Naive B cell (primary cell): ENCODE results near the gene GNAI3. TPM values are rescaled to one million over a fixed set of nuclear protein-coding genes. Genes with fewer than 3 reads are reported as not detected.
A peak's percentile ranks its signal among the peaks of the same experiment; 100 is the strongest.

Source experiments
- ATAC-seq, 2 donors: fragments of 150-1000 bp; cut with Tn5 transposase; 2 replicates each; pipeline ENCODE4 v1.10.0; 2021; ENCODE audit warnings: low read depth in 2 of 2, mild to moderate bottlenecking in 2 of 2, moderate library complexity in 2 of 2
- DNase-seq: peaks from one replicate; pipeline ENCODE4 v3.0.0; 2022
- H3K27ac Mint-ChIP-seq, 6 donors: one replicate each; pipeline ENCODE4 v1.8.0; 2020 to 2022; ENCODE audit warnings: mild to moderate bottlenecking in 6 of 6, mixed read lengths in 6 of 6, moderate library complexity in 5 of 6, inconsistent platforms in 2 of 6
- H3K27me3 Mint-ChIP-seq, 3 donors: one replicate each; pipeline ENCODE4 v1.8.0; 2021 to 2022; ENCODE audit warnings: mixed read lengths in 3 of 3, mild to moderate bottlenecking in 1 of 3
- H3K36me3 Mint-ChIP-seq, 2 donors: one replicate each; pipeline ENCODE4 v1.8.0; 2020 to 2022; ENCODE audit warnings: mixed read lengths in 2 of 2, inconsistent platforms in 1 of 2, mild to moderate bottlenecking in 1 of 2
- H3K4me1 Mint-ChIP-seq, 3 donors: one replicate each; pipeline ENCODE4 v1.8.0; 2020 to 2022; ENCODE audit warnings: mixed read lengths in 3 of 3, inconsistent platforms in 1 of 3, mild to moderate bottlenecking in 1 of 3, moderate library complexity in 1 of 3
- H3K4me3 Mint-ChIP-seq, 8 donors: one replicate each; pipeline ENCODE4 v1.8.0; 2020 to 2022; ENCODE audit warnings: mild to moderate bottlenecking in 8 of 8, mixed read lengths in 8 of 8, moderate library complexity in 8 of 8, inconsistent platforms in 2 of 8
- H3K9me3 Mint-ChIP-seq, 7 donors: one replicate each; pipeline ENCODE4 v1.8.0; 2020 to 2022; ENCODE audit warnings: mixed read lengths in 7 of 7, mild to moderate bottlenecking in 5 of 7, inconsistent platforms in 2 of 7, moderate library complexity in 1 of 7
- polyA plus RNA-seq, 6 donors: library from polyadenylated mRNA; unstranded; fragments of 300-500 nt; fragmentation: Illumina TruSeq; gene quantifications; one replicate each; pipeline ENCODE4 v1.2.3, GENCODE V29; 2021; ENCODE audit warnings: low read depth in 6 of 6

The GNAI3 gene
- polyA plus RNA-seq, 6 donors from 2014 or later, result 7.6 to 13.9 (median 8.9) TPM

DNA sequence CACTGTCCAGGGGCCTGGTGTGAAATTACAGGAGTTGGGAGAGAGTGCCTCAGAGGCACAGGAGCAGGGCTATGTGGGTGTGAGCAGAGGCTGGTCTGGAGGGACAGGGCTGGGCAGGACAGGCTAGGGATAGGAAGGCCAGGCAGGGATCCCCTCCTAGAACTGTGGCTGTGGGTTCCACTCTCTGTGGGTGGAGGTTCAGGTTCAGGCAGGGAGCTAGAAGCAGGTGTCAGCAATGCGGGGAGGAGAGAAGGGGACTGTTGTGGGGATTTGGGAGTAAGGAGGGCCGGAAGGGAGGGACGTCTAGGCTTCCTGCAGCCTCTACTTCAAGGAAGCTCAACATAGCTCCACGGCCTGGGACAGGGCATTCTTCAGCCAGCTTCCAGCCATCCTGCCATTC lies 17.0 kb upstream of the GNAI3 start:
- Mint-ChIP-seq H3K4me3 (no peak overlapping the region), H3K27ac (no peak overlapping the region), H3K27me3 (peaks cover 0 to 17% (median under 1%) of the 10 kb centered on the region in 3 donors), H3K4me1 (peaks cover 0 to 17% (median 10%) of the 10 kb centered on the region in 3 donors), H3K9me3 (no peaks in the 10 kb centered on the region), H3K36me3 (no peaks in the 10 kb centered on the region)
- ATAC-seq, result no peak
- DNase-seq, result no peak

DNA sequence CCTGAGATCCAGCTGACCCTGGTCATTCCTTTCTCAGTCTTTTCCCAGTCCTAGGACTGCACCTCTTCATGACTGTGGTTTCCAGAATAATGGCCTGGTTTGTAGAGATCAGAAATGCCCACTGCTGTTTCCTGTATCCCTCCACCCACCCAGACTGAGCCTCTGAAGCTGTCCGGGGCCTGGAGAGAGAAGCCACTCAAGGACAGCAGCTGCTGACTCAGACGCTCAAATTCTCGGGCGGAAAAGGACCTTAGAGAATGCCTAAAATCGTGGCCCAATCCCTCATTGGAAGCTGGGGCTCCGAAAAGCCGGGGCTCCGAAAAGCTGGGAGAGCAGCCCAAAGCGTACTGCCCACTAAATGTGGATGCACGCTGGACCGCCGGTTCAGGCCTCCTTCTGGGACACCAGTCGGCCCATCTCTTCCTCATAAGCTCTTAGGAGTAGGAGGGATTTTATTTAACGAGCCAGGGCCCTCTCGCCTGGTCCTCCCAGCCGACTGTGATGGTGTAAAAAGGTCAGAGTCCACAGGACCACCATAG lies 16.5 kb upstream of the GNAI3 start:
- Mint-ChIP-seq H3K27me3 (peaks cover 0 to 17% (median 0%) of the 10 kb centered on the region in 3 donors), H3K36me3 (no peaks in the 10 kb centered on the region), H3K9me3 (no peaks in the 10 kb centered on the region), H3K4me3 (peak overlapping the region in 4 of 8 donors; percentile 77 to 89 (median 83)), H3K27ac (no peak overlapping the region), H3K4me1 (peaks cover 0 to 17% (median 10%) of the 10 kb centered on the region in 3 donors)
- ATAC-seq (no peak), DNase-seq (no peak)

DNA sequence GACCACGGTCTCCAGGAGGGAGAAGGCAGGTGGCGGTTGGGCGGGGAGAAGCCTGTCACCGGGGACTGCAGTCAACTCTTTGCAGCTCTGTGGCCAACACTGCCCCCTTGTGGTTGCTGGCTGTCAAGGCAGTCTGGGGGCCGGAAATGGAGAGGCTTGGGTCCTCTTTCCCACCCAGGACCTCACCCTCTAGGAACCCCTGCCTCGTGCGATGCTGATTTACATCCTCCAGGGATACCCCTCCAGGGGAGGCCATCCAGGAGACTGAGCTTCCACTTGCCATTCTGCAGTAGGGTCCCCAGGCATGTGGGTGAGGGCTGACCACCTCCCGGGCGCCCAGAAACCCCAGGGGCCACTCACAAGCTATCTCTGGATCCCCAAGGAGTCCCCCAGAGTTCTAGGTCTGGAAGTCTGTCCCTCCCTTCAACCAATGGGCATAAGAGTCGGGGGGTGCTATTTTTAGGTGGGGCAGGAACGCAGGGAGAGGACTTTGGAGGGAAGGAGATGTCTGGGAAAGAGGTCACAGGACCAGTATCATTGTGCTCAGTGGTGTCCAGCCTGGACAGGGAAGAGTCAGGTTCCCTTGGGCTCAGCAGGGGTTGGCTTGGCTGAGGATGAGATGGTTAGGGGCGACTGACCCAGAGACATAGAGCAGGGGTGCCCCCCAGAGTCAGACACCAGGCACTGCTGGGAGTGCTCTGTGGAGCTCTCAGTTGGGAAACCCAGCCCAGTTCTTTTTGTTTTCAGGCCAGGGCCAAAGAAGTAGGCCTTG lies 15.9 kb upstream of the GNAI3 start:
- Mint-ChIP-seq H3K27me3 (peaks cover 0 to 12% (median 0%) of the 10 kb centered on the region in 3 donors), H3K27ac (peak overlapping the region in 5 of 6 donors; percentile 51 to 88 (median 84))
- ATAC-seq, result peak; percentile 87 to 92

DNA sequence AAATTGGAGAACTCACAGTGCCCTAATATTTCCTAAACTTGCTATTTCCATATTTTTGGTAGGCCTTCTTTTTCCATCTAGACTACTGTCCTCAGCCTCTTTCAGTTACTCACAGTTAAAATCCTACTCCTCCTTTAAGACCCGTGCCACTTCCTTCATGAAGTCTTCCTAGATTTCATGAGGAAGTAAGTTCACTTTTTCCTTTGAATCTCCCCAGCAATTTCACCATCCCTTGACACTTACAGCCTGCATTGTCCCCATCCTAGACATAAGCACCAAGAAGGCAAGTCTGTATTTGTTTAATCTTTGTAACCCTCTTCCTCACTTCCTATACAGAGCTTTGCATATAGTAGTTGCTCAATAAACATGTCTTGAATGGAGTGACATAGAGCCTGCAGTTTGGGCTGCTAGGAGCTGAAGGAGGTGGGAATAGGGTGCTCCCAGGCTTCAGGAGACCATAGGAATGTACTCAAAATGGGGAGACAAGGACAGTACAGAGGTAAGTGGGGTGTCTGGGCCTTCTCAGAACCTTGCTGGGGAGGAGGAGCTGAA lies 14.0 kb upstream of the GNAI3 start:
- H3K4me3 Mint-ChIP-seq, result peak overlapping the region in 2 of 8 donors; percentile 2 to 61
- no peaks in the 10 kb centered on the region for H3K9me3 Mint-ChIP-seq
- ATAC-seq (no peak), DNase-seq (no peak)
- H3K36me3 Mint-ChIP-seq, result no peaks in the 10 kb centered on the region
- peaks cover 0 to 17% (median 10%) of the 10 kb centered on the region in 3 donors for H3K4me1 Mint-ChIP-seq
- H3K27me3 Mint-ChIP-seq, result peaks cover 0 to 6% (median 0%) of the 10 kb centered on the region in 3 donors
- H3K27ac Mint-ChIP-seq, result no peak overlapping the region

More for the DNA sequence above, 15.9 kb upstream of the GNAI3 start:
- DNase-seq, result peak; percentile 82
- Mint-ChIP-seq H3K4me1 (peaks cover 0 to 17% (median 10%) of the 10 kb centered on the region in 3 donors), H3K9me3 (no peaks in the 10 kb centered on the region), H3K4me3 (peak overlapping the region; percentile 65 to 93 (median 84)), H3K36me3 (no peaks in the 10 kb centered on the region)

DNA sequence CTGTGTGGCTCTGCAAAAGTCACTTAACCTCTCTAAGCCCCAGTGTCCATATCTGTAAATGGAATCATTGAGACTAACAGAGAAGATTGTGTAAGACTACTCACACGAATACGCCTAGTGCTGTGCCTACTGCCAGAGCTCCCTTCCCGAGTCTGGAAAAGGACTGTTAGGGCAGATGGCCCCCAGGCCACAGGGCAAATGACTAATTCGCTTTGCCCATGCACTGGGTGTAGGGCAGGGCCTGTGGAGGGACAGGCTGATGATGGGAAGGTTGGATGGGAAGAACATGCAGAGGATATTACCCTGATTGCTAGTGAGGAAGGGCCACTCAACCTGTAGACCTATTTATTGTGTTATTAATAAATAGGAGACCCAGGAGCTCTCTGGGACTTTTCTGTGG lies 12.9 kb upstream of the GNAI3 start:
- DNase-seq, result no peak
- H3K27ac Mint-ChIP-seq, result peak overlapping the region in 1 of 6 donors; percentile 81
- no peaks in the 10 kb centered on the region for H3K36me3 Mint-ChIP-seq
- H3K4me1 Mint-ChIP-seq, result peaks cover 0 to 17% (median 10%) of the 10 kb centered on the region in 3 donors
- no peak overlapping the region for H3K4me3 Mint-ChIP-seq
- no peaks in the 10 kb centered on the region for H3K9me3 Mint-ChIP-seq
- no peak for ATAC-seq
- peaks cover 0 to 6% (median 0%) of the 10 kb centered on the region in 3 donors for H3K27me3 Mint-ChIP-seq

- Mint-ChIP-seq H3K9me3 (no peaks in the 10 kb centered on the region), H3K4me3 (no peak overlapping the region), H3K27me3 (peaks cover 0 to 3% (median 0%) of the 10 kb centered on the region in 3 donors), H3K27ac (peak overlapping the region in 1 of 6 donors; percentile 11), H3K36me3 (no peaks in the 10 kb centered on the region), H3K4me1 (peaks cover 0 to 17% (median 10%) of the 10 kb centered on the region in 3 donors)
- no peak for DNase-seq
- no peak for ATAC-seq
Observed at GRCh38 chr1:109535971-109536491, 12.4 kb upstream of the GNAI3 start.

DNA sequence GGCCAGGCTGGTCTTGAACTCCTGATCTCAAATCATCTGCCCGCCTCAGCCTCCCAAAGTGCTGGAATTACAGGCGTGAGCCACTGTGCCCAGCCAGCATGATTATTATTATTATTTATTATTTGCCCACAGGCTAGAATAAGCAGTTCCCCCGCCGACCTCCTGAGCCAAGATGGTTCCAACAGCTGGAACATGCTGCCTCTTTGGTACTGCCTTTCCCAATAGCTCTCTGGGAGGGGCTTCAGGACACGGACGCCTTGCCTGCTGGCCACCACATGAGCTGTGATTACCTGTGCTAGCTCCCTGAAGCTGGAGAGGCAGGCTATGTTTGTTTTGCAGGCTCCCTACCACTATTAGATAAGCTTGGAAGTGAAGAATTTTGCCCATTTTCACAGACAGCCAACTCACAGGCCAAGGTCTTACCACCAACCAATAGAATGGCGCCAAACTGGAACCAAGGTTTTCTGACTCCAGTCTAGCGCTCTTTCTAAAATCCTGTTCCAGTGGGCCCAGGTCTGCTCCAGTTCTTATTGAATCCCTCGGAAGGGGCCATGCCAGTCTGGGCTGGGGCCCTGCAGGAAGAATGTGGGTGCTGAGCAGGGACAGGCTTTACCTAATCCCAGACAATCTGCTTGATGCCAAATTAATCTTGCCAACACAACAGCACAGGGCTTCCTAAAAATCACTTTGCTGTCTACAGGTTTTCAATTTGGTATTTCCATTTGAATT lies 10.8 kb upstream of the GNAI3 start:
- Mint-ChIP-seq H3K4me1 (peaks cover 0 to 4% (median 2%) of the 10 kb centered on the region in 3 donors), H3K4me3 (no peak overlapping the region), H3K27ac (no peak overlapping the region), H3K27me3 (no peaks in the 10 kb centered on the region), H3K36me3 (no peaks in the 10 kb centered on the region), H3K9me3 (no peaks in the 10 kb centered on the region)
- no peak for ATAC-seq
- DNase-seq, result no peak

DNA sequence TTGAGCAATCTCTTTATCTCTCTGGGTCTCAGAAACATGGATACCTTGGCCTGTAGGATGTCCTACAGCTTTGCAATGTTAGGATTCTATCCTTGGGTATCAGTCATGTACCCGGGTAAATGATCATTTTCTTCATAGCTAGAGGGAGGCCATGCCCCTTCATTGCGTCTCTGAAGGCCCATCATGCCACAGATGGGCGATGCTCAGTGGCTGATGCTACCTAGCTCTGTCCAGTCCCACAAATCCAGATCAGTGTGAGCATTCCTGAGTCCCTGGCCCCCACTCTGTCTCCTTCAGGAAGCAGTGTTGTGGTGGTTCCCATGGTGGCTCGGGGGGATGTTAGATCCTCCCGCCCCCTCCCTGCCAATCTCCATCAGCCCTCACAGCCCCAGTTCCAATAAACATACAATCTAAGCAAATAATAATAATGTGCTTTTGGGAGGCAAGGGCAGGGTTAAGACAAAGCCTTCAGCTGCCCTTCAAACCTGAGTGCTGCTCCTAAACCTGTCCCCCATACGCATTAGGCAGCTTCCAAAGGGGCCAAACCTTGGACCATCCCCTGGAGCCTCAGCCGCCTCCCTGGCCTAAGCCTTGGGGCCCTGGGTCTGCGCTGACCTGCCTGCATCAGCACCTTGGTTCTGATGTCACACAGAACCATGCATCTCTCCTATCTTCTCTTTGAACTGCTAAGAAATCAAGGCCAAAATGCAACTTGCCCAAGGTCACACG lies 9.4 kb upstream of the GNAI3 start:
- Mint-ChIP-seq H3K27ac (peak overlapping the region in 1 of 6 donors; percentile 44), H3K4me3 (no peak overlapping the region), H3K27me3 (no peaks in the 10 kb centered on the region), H3K4me1 (no peaks in the 10 kb centered on the region), H3K9me3 (no peaks in the 10 kb centered on the region), H3K36me3 (no peaks in the 10 kb centered on the region)
- ATAC-seq, result no peak
- no peak for DNase-seq

DNA sequence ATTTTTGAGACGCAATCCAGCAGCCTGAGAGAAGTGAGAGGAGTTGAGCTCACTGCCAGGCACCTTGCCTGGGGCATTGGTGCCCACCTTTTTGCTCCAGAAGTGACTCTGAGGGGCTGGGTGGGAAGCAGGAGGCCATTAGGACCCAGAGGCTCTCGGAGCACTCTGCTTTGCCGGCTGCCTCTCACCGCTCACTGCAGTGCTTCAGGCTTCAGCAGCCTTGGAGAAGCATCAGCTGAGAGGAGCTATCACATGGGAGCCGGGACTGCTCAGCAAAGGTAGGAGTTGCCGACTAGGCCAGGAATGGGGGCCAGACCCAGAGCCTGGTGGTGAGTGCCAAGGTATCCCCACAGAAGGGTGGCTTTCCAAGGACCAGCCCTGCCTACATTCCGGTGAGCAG lies 8.7 kb upstream of the GNAI3 start, which contains the start of gene GPR61:
Gene GPR61 (plus strand): TSS at position 197 of the 400 bp plus-strand sequence. CDS start 3,151 bp downstream, outside the sequence.
- H3K4me1 Mint-ChIP-seq, result no peaks in the 10 kb centered on the region
- H3K4me3 Mint-ChIP-seq, result no peak within 1 kb of the TSS
- H3K36me3 Mint-ChIP-seq, result no peaks in the 10 kb centered on the region

DNA sequence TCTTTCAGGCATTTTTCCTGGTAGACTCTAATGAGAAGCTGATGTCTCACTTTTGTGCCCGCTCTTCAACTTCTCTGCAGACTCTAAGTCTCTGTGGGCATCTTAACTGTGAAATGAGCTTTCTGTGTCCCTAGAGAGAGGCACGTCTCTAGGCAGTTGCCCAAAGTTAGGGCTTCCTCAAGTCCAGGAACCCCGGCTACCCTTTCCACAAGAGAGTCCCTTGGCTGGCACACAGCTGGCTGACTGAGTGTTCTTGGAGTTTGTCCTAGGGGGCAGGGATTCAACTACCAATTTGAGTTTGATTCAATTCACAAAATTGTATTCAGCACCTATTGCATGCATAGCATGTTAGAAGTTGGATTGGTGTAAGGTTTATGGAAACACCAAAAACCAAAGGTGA lies 7.3 kb upstream of the GNAI3 start:
- H3K27ac Mint-ChIP-seq, result no peak overlapping the region
- H3K4me3 Mint-ChIP-seq, result no peak overlapping the region
- no peak for ATAC-seq
- no peaks in the 10 kb centered on the region for H3K9me3 Mint-ChIP-seq
- peaks cover under 1 to 2% (median 2%) of the 10 kb centered on the region in 3 donors for H3K4me1 Mint-ChIP-seq
- H3K27me3 Mint-ChIP-seq, result no peaks in the 10 kb centered on the region
- no peaks in the 10 kb centered on the region for H3K36me3 Mint-ChIP-seq
- no peak for DNase-seq

More for the DNA sequence above, 8.7 kb upstream of the GNAI3 start, which contains the start of gene GPR61:
- H3K9me3 Mint-ChIP-seq, result no peaks in the 10 kb centered on the region
- peak within 1 kb of the TSS in 2 of 6 donors; percentile 27 to 44 for H3K27ac Mint-ChIP-seq
- no peak for ATAC-seq
- H3K27me3 Mint-ChIP-seq, result no peaks in the 10 kb centered on the region
- DNase-seq, result no peak

GRCh38 chr1:109542657-109543056 lies 5.8 kb upstream of the GNAI3 start:
- peaks cover 13 to 17% (median 13%) of the 10 kb centered on the region in 3 donors for H3K4me1 Mint-ChIP-seq
- H3K36me3 Mint-ChIP-seq, result no peaks in the 10 kb centered on the region
- no peaks in the 10 kb centered on the region for H3K9me3 Mint-ChIP-seq
- no peak overlapping the region for H3K27ac Mint-ChIP-seq
- H3K27me3 Mint-ChIP-seq, result no peaks in the 10 kb centered on the region
- DNase-seq (no peak), ATAC-seq (no peak)
- H3K4me3 Mint-ChIP-seq, result no peak overlapping the region

- Mint-ChIP-seq H3K9me3 (no peaks in the 10 kb centered on the region), H3K4me1 (peaks cover 15 to 21% (median 17%) of the 10 kb centered on the region in 3 donors)
Observed at GRCh38 chr1:109543283-109543987, 5.0 kb upstream of the GNAI3 start.

More at GRCh38 chr1:109543283-109543987, 5.0 kb upstream of the GNAI3 start:
- no peaks in the 10 kb centered on the region for H3K27me3 Mint-ChIP-seq
- peak overlapping the region in 1 of 6 donors; percentile 51 for H3K27ac Mint-ChIP-seq
- DNase-seq, result no peak
- no peak for ATAC-seq
- no peak overlapping the region for H3K4me3 Mint-ChIP-seq
- peaks cover 0 to 3% of the 10 kb centered on the region in 2 donors for H3K36me3 Mint-ChIP-seq
